Raji (cell line): ENCODE results near the gene AGBL5.

Source experiments
- POLR2A ChIP-seq: IDR thresholded peaks from 2 replicates; pipeline ENCODE4 v1.6.1; 2011; ENCODE audit warnings: low read depth, low read length, control low read depth; ENCODE audit not compliant: insufficient read depth

Gene AGBL5

GRCh38 chr2:27078267-27079194 is 27.1 kb downstream of the AGBL5 start, which contains the start of gene EMILIN1:
Gene EMILIN1, plus strand, starts transcription at chr2:27078615. Its CDS starts 451 bp downstream, at chr2:27079066.
- TF ChIP-seq POLR2A: no peak

DNA sequence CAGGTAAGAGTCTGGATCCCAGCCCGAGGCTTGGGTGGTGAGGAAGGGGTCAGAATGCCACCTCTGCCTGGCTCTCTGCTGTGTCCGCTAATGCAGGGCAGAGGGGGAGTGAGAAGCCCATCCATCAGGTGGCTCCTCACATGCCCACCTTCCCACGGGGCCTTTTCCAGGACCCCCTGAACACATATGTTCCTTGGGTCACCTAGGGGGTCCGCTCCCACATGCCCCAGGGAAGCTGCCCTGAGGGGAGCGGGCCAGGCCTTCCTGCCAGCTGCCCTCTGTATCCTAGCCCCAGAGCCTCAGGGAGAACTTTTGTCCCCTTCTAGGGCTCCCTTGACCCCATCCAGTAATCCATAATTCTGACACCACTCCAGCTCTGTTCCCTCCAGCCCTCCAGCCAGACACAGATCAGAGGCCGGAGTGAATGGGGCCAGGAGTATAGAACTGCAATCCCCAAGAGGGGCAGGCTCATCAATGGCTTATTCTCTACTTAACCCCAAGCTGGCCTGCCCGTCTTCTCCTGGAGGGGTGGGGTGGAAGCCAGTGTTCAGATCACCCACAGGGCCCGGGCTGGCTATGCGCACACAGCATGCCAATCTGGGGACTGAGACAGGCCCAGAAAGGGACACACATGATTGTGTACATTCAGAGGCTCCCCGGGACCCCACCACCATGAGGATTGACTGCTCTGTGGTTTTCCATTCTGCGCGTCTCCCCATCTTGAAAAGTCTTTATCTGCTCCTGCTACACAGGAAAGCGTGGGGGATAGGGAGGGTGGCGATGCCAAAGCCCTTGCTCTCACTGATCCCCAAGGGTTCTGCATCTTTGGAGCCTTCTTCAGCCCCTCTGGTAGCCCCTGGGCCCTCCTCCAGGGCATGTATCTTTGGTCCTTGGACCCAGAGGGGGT is 28.0 kb downstream of the AGBL5 start:
- TF ChIP-seq POLR2A: no peak

DNA sequence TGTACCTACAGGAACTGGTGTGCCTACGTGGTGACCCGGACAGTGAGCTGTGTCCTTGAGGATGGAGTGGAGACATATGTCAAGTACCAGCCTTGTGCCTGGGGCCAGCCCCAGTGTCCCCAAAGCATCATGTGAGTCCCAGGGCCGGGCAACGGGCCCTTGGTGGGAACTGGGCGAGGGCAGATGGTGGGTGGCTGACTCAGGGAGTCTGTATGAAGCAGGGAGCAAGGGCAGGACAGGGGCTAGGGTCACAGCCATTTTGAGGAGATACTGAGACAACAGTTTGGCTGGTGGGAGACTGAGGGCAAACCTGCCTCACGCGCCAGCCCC is 28.6 kb downstream of the AGBL5 start:
- TF ChIP-seq POLR2A: no peak

DNA sequence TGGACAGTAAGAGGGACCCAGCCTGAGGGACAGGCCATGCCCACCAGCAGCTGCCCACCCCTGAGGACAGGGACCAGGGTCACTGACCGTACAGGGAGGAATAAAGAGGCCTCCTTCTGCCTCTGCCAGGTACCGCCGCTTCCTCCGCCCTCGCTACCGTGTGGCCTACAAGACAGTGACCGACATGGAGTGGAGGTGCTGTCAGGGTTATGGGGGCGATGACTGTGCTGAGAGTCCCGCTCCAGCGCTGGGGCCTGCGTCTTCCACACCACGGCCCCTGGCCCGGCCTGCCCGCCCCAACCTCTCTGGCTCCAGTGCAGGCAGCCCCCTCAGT is 29.1 kb downstream of the AGBL5 start:
- TF ChIP-seq POLR2A: no peak

DNA sequence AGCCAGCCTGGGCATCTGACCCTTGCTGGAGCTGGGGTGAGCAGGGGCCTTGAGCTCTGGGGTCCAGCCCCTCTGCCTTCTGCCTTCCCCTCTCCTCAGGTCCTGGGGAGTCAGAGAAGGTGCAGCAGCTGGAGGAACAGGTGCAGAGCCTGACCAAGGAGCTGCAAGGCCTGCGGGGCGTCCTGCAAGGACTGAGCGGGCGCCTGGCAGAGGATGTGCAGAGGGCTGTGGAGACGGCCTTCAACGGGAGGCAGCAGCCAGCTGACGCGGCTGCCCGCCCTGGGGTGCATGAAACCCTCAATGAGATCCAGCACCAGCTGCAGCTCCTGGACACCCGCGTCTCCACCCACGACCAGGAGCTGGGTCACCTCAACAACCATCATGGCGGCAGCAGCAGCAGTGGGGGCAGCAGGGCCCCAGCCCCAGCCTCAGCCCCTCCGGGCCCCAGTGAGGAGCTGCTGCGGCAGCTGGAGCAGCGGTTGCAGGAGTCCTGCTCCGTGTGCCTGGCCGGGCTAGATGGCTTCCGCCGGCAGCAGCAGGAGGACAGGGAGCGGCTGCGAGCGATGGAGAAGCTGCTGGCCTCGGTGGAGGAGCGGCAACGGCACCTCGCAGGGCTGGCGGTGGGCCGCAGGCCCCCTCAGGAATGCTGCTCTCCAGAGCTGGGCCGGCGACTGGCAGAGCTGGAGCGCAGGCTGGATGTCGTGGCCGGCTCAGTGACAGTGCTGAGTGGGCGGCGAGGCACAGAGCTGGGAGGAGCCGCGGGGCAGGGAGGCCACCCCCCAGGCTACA is 30.7 kb downstream of the AGBL5 start:
- no peak for TF ChIP-seq POLR2A

DNA sequence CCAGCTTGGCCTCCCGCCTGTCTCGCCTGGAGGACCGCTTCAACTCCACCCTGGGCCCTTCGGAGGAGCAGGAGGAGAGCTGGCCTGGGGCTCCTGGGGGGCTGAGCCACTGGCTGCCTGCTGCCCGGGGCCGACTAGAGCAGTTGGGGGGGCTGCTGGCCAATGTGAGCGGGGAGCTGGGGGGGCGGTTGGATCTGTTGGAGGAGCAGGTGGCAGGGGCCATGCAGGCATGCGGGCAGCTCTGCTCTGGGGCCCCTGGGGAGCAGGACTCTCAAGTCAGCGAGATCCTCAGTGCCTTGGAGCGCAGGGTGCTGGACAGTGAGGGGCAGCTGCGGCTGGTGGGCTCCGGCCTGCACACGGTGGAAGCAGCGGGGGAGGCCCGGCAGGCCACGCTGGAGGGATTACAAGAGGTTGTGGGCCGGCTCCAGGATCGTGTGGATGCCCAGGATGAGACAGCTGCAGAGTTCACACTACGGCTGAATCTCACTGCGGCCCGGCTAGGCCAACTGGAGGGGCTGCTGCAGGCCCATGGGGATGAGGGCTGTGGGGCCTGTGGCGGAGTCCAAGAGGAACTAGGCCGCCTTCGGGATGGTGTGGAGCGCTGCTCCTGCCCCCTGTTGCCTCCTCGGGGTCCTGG is 31.4 kb downstream of the AGBL5 start:
- TF ChIP-seq POLR2A: no peak

DNA sequence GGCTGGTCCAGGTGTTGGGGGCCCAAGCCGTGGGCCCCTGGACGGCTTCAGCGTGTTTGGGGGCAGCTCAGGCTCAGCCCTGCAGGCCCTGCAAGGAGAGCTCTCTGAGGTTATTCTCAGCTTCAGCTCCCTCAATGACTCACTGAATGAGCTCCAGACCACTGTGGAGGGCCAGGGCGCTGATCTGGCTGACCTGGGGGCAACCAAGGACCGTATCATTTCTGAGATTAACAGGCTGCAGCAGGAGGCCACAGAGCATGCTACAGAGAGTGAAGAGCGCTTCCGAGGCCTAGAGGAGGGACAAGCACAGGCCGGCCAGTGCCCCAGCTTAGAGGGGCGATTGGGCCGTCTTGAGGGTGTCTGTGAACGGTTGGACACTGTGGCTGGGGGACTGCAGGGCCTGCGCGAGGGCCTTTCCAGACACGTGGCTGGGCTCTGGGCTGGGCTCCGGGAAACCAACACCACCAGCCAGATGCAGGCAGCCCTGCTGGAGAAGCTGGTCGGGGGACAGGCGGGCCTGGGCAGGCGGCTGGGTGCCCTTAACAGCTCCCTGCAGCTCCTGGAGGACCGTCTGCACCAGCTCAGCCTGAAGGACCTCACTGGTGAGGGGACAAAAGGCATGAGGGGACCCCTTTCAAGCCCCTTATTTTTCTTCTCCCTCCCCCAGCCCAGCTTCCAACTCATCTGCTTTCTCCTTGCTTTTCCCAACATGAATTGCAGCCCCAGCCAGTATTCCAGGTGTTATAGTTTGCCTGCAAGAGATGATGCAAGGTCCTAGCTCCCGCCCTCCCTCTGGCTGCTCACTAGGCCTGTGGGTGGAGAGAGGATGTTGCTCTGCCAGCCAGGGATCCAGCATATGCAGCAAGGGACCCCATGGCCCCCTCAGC is 32.2 kb downstream of the AGBL5 start:
- no peak for TF ChIP-seq POLR2A

- TF ChIP-seq POLR2A: no peak
Observed at GRCh38 chr2:27084297-27085061, 33.0 kb downstream of the AGBL5 start.

GRCh38 chr2:27085062-27085672 is 33.7 kb downstream of the AGBL5 start:
- TF ChIP-seq POLR2A: no peak

DNA sequence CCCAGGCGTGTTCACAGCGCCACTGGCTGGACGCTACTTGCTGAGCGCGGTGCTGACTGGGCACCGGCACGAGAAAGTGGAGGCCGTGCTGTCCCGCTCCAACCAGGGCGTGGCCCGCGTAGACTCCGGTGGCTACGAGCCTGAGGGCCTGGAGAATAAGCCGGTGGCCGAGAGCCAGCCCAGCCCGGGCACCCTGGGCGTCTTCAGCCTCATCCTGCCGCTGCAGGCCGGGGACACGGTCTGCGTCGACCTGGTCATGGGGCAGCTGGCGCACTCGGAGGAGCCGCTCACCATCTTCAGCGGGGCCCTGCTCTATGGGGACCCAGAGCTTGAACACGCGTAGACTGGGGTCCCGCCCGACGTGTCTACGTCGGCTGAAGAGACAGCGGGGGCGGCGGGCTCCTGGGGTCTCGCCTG is 34.2 kb downstream of the AGBL5 start:
- no peak for TF ChIP-seq POLR2A

GRCh38 chr2:27086090-27086723 is 34.7 kb downstream of the AGBL5 start:
- TF ChIP-seq POLR2A: peak; percentile 64; the same call in 1 of the 2 replicates
